ENCODE measurements around the gene WHRN. TPM values are rescaled to one million over a fixed set of nuclear protein-coding genes. Genes with fewer than 3 reads are reported as not detected.

The WHRN gene
- total and polyA plus RNA-seq, 9 of the 15 experiments (the other 6 are each of a cell fraction or from before 2014, with no cell fraction given) = 0.31 to 14.1 (median 3.0) TPM

- TF ChIP-seq CTCF (IDR thresholded peaks at IDR 0.05 in 2 of 3, conservative IDR thresholded peaks at IDR 0.05 in 1 of 3; ENCODE audit: insufficient read depth in 2 of 3, low read depth in 1 of 3, low read length in 3 of 3) (peak; percentile 64 to 78 (median 71)), DEAF1 (CRISPR knock-in tag; IDR thresholded peaks at IDR 0.05) (peak; percentile 77), TFAP4 (CRISPR knock-in tag; IDR thresholded peaks at IDR 0.05; ENCODE audit: borderline replicate concordance) (no peak), CLOCK (CRISPR knock-in tag; IDR thresholded peaks at IDR 0.05; ENCODE audit: borderline replicate concordance) (no peak), SMARCA5 (IDR thresholded peaks at IDR 0.05) (no peak), FOXM1 (IDR thresholded peaks at IDR 0.05; ENCODE audit: low read depth) (no peak), FOXM1 (CRISPR knock-in tag; IDR thresholded peaks at IDR 0.05; ENCODE audit: low read depth) (no peak), PTRF (tag; IDR thresholded peaks at IDR 0.05) (no peak), ZNF263 (CRISPR knock-in tag; IDR thresholded peaks at IDR 0.05; ENCODE audit: borderline replicate concordance) (no peak), ZNF444 (CRISPR knock-in tag; IDR thresholded peaks at IDR 0.05) (no peak), FOS (IDR thresholded peaks at IDR 0.05; ENCODE audit: extremely low read depth, insufficient read length) (no peak), RBBP5 (IDR thresholded peaks at IDR 0.05; ENCODE audit: borderline replicate concordance, insufficient read depth, low read length, poor library complexity, severe bottlenecking) (no peak), DPF2 (IDR thresholded peaks at IDR 0.05) (no peak), ZNF589 (CRISPR knock-in tag; IDR thresholded peaks at IDR 0.05; ENCODE audit: low read depth) (no peak), TAF7 (tag; IDR thresholded peaks at IDR 0.05) (no peak), ZBTB11 (CRISPR knock-in tag; IDR thresholded peaks at IDR 0.05) (no peak)
Measured at GRCh38 chr9:114434878-114435311, 70.4 kb downstream of the WHRN start (continued).

All from K562 (cell line).